HepG2 (cell line): Measurements from ENCODE around the gene APOC4. TPM values are rescaled to one million over a fixed set of nuclear protein-coding genes. Genes with fewer than 3 reads are reported as not detected.

Source experiments
- AFF4 ChIP-seq: sonication (generic); formaldehyde crosslinking; IDR thresholded peaks from 2 replicates; pipeline ENCODE4 v1.4.0; 2020; ENCODE audit warnings: missing genetic modification reagents
- AGO1 ChIP-seq: fragments of 200-400 bp; formaldehyde crosslinking; IDR thresholded peaks from 2 replicates; pipeline ENCODE4 v1.6.1; 2017; ENCODE audit warnings: mild to moderate bottlenecking, low read depth, low read length, moderate library complexity; ENCODE audit not compliant: poor library complexity, severe bottlenecking
- AGO2 ChIP-seq: fragments of 200-400 bp; formaldehyde crosslinking; optimal IDR thresholded peaks from 2 replicates; pipeline ENCODE3; 2017; ENCODE audit warnings: mild to moderate bottlenecking, low read depth, low read length, moderate library complexity
- ARID2 ChIP-seq: sonication (generic); formaldehyde crosslinking; IDR thresholded peaks from 2 replicates; pipeline ENCODE4 v1.8.1; 2022; ENCODE audit warnings: mild to moderate bottlenecking, missing genetic modification reagents, borderline replicate concordance
- ISL2 ChIP-seq: sonication (generic); formaldehyde crosslinking; IDR thresholded peaks from 2 replicates; pipeline ENCODE4 v1.5.0; 2020; ENCODE audit warnings: missing genetic modification reagents
- MIER3 ChIP-seq: IDR thresholded peaks from 2 replicates; pipeline ENCODE4 v1.6.1; 2016; ENCODE audit warnings: missing compliant biosample characterization, borderline replicate concordance
- SOX6 ChIP-seq, 2 experiments: fragments of 450-650 bp in 1 of 2; sonication (generic) in 1 of 2; formaldehyde crosslinking in 1 of 2; IDR thresholded peaks; 2 replicates each; pipeline versions ENCODE4 v1.4.0 to v1.6.1; 2017 to 2020; ENCODE audit warnings: antibody characterized with exemption in 1 of 2, mild to moderate bottlenecking in 1 of 2, missing genetic modification reagents in 1 of 2
- ZBTB10 ChIP-seq: sonication (generic); formaldehyde crosslinking; IDR thresholded peaks from 2 replicates; pipeline ENCODE4 v1.4.0; 2020; ENCODE audit warnings: missing genetic modification reagents, borderline replicate concordance
- ZBTB26 ChIP-seq: IDR thresholded peaks from 2 replicates; pipeline ENCODE4 v1.6.1; 2016; ENCODE audit warnings: missing compliant biosample characterization, missing genetic modification reagents, borderline replicate concordance
- ZBTB44 ChIP-seq: sonication (generic); formaldehyde crosslinking; IDR thresholded peaks from 2 replicates; pipeline ENCODE4 v1.4.0; 2020; ENCODE audit warnings: missing genetic modification reagents
- ZNF362 ChIP-seq: sonication (generic); formaldehyde crosslinking; IDR thresholded peaks from 2 replicates; pipeline ENCODE4 v1.4.0; 2020; ENCODE audit warnings: missing genetic modification reagents, mild to moderate bottlenecking, borderline replicate concordance
- ZNF44 ChIP-seq: sonication (generic); formaldehyde crosslinking; IDR thresholded peaks from 2 replicates; pipeline ENCODE4 v1.5.1; 2020; ENCODE audit warnings: mild to moderate bottlenecking, missing genetic modification reagents
- ZNF512 ChIP-seq: sonication (generic); formaldehyde crosslinking; IDR thresholded peaks from 2 replicates; pipeline ENCODE4 v1.4.0; 2020; ENCODE audit warnings: mild to moderate bottlenecking, missing genetic modification reagents
- polyA plus RNA-seq, 8 experiments: library from polyadenylated mRNA; depleted of rRNA in 3 of 8; stranded (reverse) in 7 of 8; unstranded in 1 of 8; fragments of >200 nt; fragmentation: Illumina TruSeq in 4 of 8; extraction: Trizol in 4 of 8; gene quantifications; 2 replicates each; pipeline versions ENCODE4 v1.2.1 to v1.2.3, GENCODE V29; 2011 to 2016; ENCODE audit warnings: low read depth in 4 of 8, missing spikeins in 1 of 8, mixed read lengths in 1 of 8; ENCODE audit not compliant: insufficient read depth in 1 of 8
- total RNA-seq, 5 experiments: library from RNA; depleted of rRNA; stranded (reverse); fragments of >200 nt; fragmentation: Illumina TruSeq; extraction: Trizol; gene quantifications; 2 replicates each; pipeline ENCODE4 v1.2.3, GENCODE V29; 2016; ENCODE audit warnings: low read depth in 1 of 5

APOC4 gene
- total and polyA plus RNA-seq, 2 of the 13 experiments (the other 11 are each of a cell fraction or from before 2014, with no cell fraction given), result 0.46 TPM; not detected in 1

- TF ChIP-seq ZBTB10 (CRISPR knock-in tag), result 0 out of 2 replicates have a peak, but pooled peaks have one; percentile 11
- no peak for TF ChIP-seq ZBTB44
- TF ChIP-seq ZNF44 (CRISPR knock-in tag), result 0 out of 2 replicates have a peak, but pooled peaks have one; percentile 56
- TF ChIP-seq ZBTB26 (CRISPR knock-in tag), result no peak
- TF ChIP-seq AGO1, result peak; percentile 92
- TF ChIP-seq SOX6 (IDR thresholded peaks at IDR 0.05), result no peak
- TF ChIP-seq SOX6 (CRISPR knock-in tag; IDR thresholded peaks at IDR 0.05), result peak; percentile 35; the same call in 1 of the 2 replicates
- TF ChIP-seq AFF4, result 0 out of 2 replicates have a peak, but pooled peaks have one; percentile 14
- TF ChIP-seq ISL2 (CRISPR knock-in tag), result peak; percentile 24; the same call in 1 of the 2 replicates
- peak; percentile 26; the same call in 1 of the 2 replicates for TF ChIP-seq MIER3 (CRISPR knock-in tag)
- TF ChIP-seq ZNF512 (CRISPR knock-in tag), result no peak
- 0 out of 2 replicates have a peak, but pooled peaks have one; percentile 44 for TF ChIP-seq ZNF362 (CRISPR knock-in tag)
- 0 out of 2 replicates have a peak, but pooled peaks have one; percentile 41 for TF ChIP-seq ARID2 (CRISPR knock-in tag)
- TF ChIP-seq AGO2, result peak; percentile 86
Observed at GRCh38 chr19:44905437-44906160, 36.4 kb upstream of the APOC4 start, which contains the start of gene APOE (continued).
